Sigmoid colon (tissue), 3 donors: Measurements from ENCODE around the gene WDR48.

Experiments used
- CTCF ChIP-seq, 4 experiments: fragments of 450-650 bp in 3 of 4; fragments of 200-600 bp in 1 of 4; IDR thresholded peaks; one replicate each; pipeline ENCODE4 v1.5.1; 2016 to 2019; ENCODE audit warnings: antibody characterized with exemption in 4 of 4, mild to moderate bottlenecking in 3 of 4, moderate library complexity in 2 of 4
- POLR2A ChIP-seq, 2 donors: fragments of 450-650 bp; IDR thresholded peaks; one replicate each; pipeline ENCODE4 v1.6.1; 2016; ENCODE audit warnings: antibody characterized with exemption in 2 of 2, mild to moderate bottlenecking in 2 of 2, moderate library complexity in 2 of 2

GRCh38 chr3:39029556-39029955 is 22.3 kb upstream of the WDR48 start:
- TF ChIP-seq CTCF (IDR thresholded peaks at IDR 0.05) (no peak), POLR2A (IDR thresholded peaks at IDR 0.05) (no peak)
